ENCODE results near the gene CFAP210.
"Not testable (repeated sequence)": the region's sequence is repeated elsewhere in the genome, so short reads cannot be mapped to it uniquely, and the experiment has no call there.

The CFAP210 gene

DNA sequence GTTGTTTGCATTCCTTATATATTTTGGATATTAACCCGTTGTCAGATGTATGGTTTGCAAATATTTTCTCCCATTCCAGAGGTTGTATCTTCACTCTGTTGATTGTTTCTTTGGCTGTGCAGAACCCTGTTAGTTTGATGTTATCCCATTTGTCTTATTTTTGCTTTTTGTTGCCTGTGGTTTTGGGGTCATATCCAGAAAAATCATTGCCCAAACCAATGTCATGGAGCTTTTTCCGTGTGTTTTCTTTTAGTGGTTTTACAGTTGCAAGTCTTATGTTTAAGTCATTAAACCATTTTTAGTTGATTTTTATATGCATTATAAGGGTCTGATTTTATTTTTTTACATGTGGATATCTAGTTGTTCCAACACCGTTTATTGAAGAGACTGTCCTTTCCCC lies 74.3 kb downstream of the CFAP210 start:
- DNase-seq (ENCODE audit: low spot score) = no peak

DNA sequence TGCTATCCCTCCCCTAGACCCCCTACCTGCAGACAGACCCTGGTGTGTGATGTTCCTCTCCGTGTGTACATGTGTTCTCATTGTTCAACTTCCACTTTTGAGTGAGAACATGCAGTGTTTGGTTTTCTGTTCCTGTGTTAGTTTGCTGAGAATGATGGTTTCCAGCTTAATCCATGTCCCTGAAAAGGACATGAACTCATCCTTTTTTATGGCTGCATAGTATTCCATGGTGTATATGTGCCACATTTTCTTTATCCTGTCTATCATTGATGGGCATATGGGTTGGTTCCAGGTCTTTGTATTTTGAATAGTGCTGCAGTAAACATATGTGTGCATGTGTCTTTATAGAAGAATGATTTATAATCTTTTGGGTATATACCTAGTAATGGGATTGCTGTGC lies 78.2 kb downstream of the CFAP210 start:
- DNase-seq (ENCODE audit: low spot score) = not testable (repeated sequence)

DNA sequence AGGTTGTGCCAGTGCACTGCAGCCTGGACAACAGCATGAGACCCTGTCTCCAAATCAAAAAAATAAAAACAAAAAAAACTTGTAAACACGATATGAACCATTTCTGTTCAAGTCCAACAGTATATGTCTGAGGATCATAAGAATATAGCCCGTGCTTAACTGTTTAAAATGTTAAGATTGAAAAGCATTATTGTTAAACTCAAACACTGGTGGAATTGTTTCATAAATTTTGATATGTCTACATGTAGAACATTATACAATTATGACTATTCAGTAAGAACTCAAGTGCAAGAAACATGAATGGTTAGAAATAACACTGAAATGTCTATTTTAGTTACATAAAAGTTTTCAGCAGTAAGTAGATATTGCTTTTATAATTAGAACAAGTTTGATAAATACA lies 80.3 kb downstream of the CFAP210 start:
- DNase-seq (ENCODE audit: low spot score) = no peak

DNA sequence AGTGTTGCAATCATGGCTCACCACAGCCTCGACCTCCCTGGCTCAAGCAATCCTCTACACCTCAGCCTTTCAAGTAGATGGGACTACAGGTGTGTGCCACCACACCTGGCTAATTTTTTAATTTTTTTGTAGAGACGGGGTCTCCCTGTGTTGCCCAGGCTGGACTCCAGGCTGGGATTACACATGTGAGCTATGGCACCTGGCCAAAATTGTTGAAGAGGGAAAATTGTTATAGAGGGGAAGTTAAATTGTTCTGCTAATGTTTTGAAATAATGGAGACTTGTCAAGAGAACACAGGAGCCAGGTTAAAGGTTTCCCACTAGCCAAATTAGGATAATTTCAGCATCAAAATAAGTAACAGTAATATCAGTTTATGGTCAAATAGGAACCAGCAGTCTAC lies 84.9 kb downstream of the CFAP210 start:
- DNase-seq (ENCODE audit: low spot score) = no peak

DNA sequence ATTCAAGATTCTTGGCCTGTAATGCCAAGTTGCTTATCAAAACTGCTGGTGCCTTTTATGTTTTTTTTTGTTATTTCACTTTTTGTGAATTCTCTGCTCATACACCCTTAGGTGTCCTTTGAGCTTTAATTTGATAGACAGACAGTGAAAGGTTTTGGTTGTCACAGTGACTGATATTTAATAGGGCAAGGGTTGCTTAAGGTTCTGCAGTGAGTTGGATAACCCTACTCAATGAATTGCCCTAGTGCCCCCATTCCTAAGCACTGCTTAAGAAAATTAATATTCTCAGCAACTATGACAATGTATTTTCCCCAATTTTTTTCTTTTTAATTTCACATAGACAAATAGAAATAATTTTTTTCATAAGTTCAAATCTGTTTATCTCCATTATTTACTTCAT lies 94.6 kb downstream of the CFAP210 start:
- DNase-seq (ENCODE audit: low spot score) = no peak

DNA sequence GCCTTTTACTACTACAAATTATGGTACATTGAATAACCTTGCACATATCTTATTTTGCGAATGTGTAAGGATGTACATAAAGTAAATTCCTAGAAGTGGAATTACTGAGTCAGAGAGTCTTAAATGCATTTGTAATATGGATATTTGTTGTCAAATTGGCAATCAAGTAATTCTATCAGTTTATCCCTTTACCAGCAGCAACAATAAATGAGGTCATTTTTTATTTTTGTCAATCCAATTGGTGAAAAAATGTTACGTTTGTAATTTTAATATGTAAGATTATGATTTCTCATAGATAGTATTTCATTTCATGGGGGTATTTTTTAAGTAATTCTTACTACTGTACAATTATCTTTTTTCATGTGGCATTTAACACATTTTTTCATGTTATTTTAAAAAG lies 95.2 kb downstream of the CFAP210 start:
- no peak for DNase-seq (ENCODE audit: low spot score)

DNA sequence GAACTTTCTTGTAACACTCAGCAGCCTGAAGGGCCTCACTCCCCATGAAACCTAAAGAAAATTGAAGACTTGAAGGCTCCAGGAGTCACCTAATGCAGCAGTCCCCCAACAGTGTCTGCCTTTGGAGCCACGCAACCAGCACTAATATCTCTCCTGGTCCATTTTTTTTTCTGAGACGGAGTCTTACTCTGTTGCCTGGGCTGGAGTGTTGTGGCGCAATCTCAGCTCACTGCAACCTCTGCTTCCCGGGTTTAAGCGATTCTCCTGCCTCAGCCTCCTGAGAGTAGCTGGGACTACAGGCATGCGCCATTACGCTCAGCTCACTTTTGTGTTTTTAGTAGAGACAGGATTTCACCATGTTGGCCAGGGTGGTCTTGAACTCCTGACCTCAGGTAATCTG lies 97.7 kb downstream of the CFAP210 start:
- not testable (repeated sequence) for DNase-seq (ENCODE audit: low spot score)

Data from globus pallidus (tissue), 1 donor.